Activated T-cell treated with anti-CD3 and anti-CD28 coated beads for 24 hours (primary cell): ENCODE measurements around the gene HSPB7.
A peak's percentile ranks its signal among the peaks of the same experiment; 100 is the strongest.
"Not testable (repeated sequence)": the region's sequence is repeated elsewhere in the genome, so short reads cannot be mapped to it uniquely, and the experiment has no call there.

Experiments
- DNase-seq: peaks from one replicate; pipeline ENCODE4 v3.0.0-alpha.2; 2020; ENCODE audit warnings: low read depth

Gene HSPB7

GRCh38 chr1:16017461-16018303, at the start of gene HSPB7:
Gene HSPB7 (minus strand): TSS chr1:16018043. CDS start chr1:16017963, 80 bp downstream.
- no peak for DNase-seq

GRCh38 chr1:16067127-16067768, 49.4 kb upstream of the HSPB7 start:
- no peak for DNase-seq

GRCh38 chr1:16066245-16066644, 48.4 kb upstream of the HSPB7 start:
- no peak for DNase-seq

- no peak for DNase-seq
Measured at GRCh38 chr1:16065269-16065576, 47.4 kb upstream of the HSPB7 start.

- DNase-seq, result no peak
Measured at GRCh38 chr1:16064536-16065268, 46.9 kb upstream of the HSPB7 start.

GRCh38 chr1:16063921-16064320, 46.1 kb upstream of the HSPB7 start:
- no peak for DNase-seq

- DNase-seq, result no peak
Measured at GRCh38 chr1:16063226-16063829, 45.5 kb upstream of the HSPB7 start.

DNA sequence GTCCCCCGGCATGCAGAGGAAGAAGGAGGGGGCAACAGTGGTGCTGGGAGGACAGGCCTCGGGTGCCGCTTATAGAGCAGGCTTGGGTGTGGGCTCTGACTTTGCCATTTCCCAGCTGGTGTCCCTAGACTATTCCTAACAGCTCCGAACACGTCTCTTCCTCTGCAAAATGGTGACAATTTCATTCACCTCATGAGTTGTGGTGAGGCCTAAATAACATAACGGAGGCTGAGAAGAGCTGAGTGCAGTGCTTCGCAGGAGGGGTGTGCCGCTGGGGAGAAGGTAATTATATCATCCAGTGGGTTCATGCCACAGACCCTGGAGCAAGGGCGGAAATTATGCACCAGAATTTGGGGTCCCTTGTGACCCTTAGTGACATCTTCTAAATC, 44.8 kb upstream of the HSPB7 start:
- not testable (repeated sequence) for DNase-seq

DNA sequence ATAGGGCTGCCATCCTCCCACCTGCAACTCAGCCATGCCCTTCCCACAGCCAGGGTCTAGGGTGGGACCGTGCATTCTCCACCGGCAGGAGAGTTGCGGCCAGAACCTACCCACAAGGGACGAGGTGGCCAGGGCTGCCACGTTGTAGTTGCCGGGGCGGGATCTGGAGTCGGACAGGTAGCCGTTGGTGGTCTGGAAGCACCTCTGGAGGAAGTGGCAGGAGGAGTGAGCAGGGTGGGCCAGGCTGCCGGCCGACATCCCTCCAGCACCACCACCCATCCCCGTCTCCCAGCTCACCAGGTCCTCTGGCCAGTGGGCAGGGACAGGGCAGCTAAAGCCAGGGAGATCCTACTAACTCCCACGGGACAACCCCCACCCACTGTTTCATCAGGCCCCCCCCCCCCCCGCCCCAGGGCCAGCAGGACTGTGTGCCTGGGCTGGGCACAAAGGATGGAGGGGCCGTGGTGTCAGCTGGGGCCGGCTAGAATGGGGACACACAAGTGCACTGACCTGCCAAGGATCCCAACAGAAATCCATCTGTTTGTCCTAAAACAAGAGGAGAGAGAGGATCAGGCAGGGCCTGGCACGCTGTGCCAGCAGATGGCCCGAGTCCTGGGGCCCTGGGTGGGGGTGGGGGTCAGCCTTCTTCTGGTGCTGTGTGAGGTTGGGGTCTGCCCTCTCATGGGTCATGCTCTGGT, 44.3 kb upstream of the HSPB7 start:
- not testable (repeated sequence) for DNase-seq

DNA sequence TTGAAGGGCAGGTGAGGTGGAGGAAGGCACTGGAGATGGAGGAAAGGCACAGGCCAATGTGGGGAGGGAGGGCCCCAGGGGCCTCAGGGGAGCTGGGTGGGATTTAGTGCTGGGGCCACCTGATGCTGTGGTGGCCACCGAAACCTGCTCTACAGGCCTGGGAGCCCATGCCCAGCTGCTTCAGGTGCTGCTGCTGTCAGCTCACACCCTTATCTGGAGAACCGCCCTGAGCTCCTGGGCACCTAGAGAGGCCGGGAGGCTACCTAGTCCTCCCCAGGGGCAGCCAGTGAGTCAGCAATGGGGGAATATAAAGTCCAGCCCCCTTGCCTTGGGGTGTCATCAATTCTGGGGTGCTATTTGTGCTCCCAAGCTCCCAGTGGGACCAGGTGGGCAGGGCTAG, 43.4 kb upstream of the HSPB7 start:
- DNase-seq, result no peak

DNA sequence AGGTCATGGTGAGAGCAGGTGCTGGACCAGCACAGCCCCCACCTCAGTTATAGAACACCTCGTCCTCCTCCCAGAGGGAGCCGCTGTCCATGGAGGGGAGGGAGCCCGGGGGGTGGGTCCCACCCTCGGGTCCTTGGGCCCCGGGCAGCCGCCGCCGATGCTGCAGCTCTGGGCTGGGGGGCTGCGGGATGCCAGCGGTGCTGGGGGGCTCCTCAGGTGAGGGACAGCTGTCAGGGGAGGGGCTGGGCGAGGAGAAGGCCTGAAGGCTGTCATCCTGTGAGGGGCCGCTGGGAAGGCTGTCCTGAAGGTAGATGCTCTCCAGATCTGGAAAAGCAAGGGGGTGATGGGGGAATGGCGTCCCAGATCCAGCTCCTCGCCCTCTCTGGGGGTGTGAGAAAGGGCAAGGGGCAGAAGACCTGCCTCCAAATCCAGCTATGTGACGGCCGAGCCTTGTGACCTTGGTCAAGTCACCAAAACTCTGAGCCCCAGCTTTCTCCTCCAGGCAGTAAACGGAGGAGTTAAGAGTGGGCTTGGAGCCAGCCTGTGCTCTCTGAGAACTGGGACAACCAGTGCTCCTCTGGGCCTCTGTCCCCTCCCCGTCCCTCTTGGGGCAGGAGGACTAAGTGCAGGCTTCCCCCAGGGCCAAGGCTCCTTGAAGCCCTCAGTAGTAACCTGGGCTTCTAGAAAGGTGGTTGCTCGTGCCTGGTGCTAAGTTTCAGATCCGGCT, 40.7 kb upstream of the HSPB7 start:
- not testable (repeated sequence) for DNase-seq

- DNase-seq, result not testable (repeated sequence)
Measured at GRCh38 chr1:16057314-16057915, 39.6 kb upstream of the HSPB7 start.

- not testable (repeated sequence) for DNase-seq
Measured at GRCh38 chr1:16056521-16056912, 38.7 kb upstream of the HSPB7 start.

DNA sequence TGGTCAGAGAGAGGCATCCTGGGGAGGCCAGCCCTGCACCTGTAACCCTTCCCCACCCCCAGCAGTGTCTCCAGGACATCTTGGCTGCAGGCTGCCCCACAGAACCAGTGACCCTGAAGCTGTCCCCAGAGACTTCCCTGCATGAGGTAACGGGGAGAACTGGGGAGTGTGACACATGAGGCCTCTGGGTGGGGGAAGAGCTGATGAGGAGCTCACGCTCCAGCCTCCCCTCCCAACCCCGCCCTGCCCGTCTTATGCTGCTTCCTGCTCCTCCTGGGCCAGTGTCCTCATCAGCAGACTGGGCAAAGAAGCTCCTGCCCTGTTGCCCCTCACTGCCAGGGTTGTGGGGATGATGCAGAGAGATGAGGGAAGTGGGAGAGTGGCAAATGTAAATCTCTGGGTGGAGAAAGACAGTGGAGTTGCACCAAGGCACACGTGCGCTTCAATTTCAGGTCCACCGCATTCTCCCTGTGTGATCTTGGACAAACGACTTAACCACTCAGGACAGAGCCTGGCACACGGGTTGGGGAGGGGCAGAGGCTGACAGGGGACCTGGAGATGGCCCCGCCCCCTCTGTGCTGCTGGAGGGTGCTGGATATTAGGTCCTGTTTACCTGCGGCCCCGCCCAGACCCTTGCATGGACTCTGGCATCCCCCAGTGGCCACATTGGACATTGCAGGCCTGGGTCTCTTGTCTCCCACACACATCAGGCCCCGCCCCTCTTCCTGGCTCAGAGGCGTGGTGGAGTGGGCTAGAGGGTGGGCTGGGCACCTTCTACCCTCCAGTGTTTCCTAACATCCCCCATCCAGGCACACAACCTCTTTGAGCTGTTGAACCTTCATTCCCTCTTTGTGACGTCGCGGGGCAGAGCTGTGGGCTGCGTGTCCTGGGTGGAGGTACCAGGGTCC, 38.0 kb upstream of the HSPB7 start:
- DNase-seq, result peak; percentile 80

GRCh38 chr1:16054598-16055540, 37.0 kb upstream of the HSPB7 start:
- no peak for DNase-seq

GRCh38 chr1:16053781-16054502, 36.1 kb upstream of the HSPB7 start:
- DNase-seq, result no peak

DNA sequence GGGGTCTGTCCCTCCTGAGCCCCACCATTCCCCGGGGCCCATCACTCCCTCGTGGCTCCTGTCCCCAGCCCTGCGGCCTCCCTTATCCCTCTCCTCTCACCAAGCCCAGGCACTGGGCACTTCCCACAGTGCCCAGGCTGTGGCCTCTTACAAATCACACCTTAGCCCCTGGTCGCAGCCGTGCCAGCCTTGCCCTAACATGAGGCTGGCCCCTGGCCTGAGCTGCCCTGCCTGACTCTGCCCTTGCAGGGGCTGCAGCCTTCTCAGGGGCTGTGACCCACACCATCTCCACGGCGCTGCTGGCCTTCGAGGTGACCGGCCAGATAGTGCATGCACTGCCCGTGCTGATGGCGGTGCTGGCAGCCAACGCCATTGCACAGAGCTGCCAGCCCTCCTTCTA, 34.1 kb upstream of the HSPB7 start:
- not testable (repeated sequence) for DNase-seq

DNA sequence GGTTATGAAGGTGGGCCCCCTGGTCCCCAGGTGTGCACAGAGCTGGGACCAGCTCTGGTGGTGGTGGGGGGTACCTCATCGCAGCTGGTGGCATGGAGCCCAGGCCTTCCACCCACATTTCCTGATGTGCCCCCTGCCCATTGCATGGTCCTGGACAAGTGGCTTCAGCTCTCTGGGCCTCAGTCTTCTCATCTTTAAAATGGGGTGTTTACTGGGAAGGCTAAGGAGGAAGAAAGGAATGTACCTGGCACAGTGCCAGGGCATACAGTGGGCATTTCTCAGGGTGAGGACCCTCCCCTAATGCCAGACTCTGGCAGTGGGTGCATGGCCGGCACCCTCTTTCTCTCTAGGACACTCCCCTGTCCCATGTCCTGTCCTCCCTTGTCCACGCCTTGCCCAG, 33.2 kb upstream of the HSPB7 start:
- DNase-seq, result no peak
